GM23338 (cell line): ENCODE results near the gene GPR25. TPM values are rescaled to one million over a fixed set of nuclear protein-coding genes. Genes with fewer than 3 reads are reported as not detected.
A peak's percentile ranks its signal among the peaks of the same experiment; 100 is the strongest.

Source experiments
- ATAC-seq: fragments of 200-7000 bp; cut with Tn5 transposase; 3 replicates; pipeline ENCODE4 v1.9.1; 2020
- DNase-seq: peaks from one replicate; pipeline ENCODE4 v3.0.0-alpha.2; 2015; ENCODE audit warnings: low spot score
- H2AFZ ChIP-seq: fragments of 200-600 bp; sonication (generic); 2 replicates; pipeline ENCODE4 v1.8.0; 2016; ENCODE audit warnings: antibody characterized with exemption, mild to moderate bottlenecking, moderate library complexity
- H3F3A ChIP-seq: fragments of 200-600 bp; sonication (generic); replicated peaks from 2 replicates; pipeline ENCODE4 v1.8.0; 2017; ENCODE audit warnings: antibody characterized with exemption, mixed run types, low read depth
- H3K27ac ChIP-seq: fragments of 200-600 bp; sonication (generic); 2 replicates; pipeline ENCODE4 v1.6.1; 2016; ENCODE audit warnings: low read depth
- H3K27me3 ChIP-seq: fragments of 200-600 bp; sonication (generic); 2 replicates; pipeline ENCODE4 v1.8.0; 2016; ENCODE audit warnings: mild to moderate bottlenecking, mixed run types, moderate library complexity; ENCODE audit not compliant: insufficient read depth
- H3K36me3 ChIP-seq: fragments of 200-600 bp; sonication (generic); 2 replicates; pipeline ENCODE4 v1.8.0; 2016; ENCODE audit warnings: mild to moderate bottlenecking; ENCODE audit not compliant: insufficient read depth
- H3K4me1 ChIP-seq: fragments of 200-600 bp; sonication (generic); 2 replicates; pipeline ENCODE4 v1.8.0; 2016; ENCODE audit warnings: mild to moderate bottlenecking, moderate library complexity; ENCODE audit not compliant: insufficient read depth
- H3K4me2 ChIP-seq: fragments of 200-600 bp; sonication (generic); 2 replicates; pipeline ENCODE4 v1.7.1; 2017; ENCODE audit warnings: mixed run types
- H3K4me3 ChIP-seq: fragments of 200-600 bp; sonication (generic); 2 replicates; pipeline ENCODE4 v1.6.1; 2016; ENCODE audit warnings: mixed run types
- H3K79me2 ChIP-seq: fragments of 200-600 bp; sonication (generic); replicated peaks from 2 replicates; pipeline ENCODE4 v1.8.0; 2017; ENCODE audit warnings: mild to moderate bottlenecking; ENCODE audit not compliant: insufficient read depth
- H3K9me2 ChIP-seq: fragments of 200-600 bp; sonication (generic); 2 replicates; pipeline ENCODE4 v1.8.0; 2017; ENCODE audit not compliant: insufficient read depth
- H4K20me1 ChIP-seq: fragments of 200-600 bp; sonication (generic); replicated peaks from 2 replicates; pipeline ENCODE4 v1.8.0; 2017; ENCODE audit warnings: mild to moderate bottlenecking; ENCODE audit not compliant: insufficient read depth
- H3K27ac Mint-ChIP-seq: 2 replicates; pipeline ENCODE4 v1.8.0; 2020; ENCODE audit warnings: inconsistent platforms, mild to moderate bottlenecking, moderate library complexity, mixed read lengths
- H3K27me3 Mint-ChIP-seq: 3 replicates; pipeline ENCODE4 v1.8.0; 2022; ENCODE audit warnings: low read depth, mild to moderate bottlenecking, moderate library complexity, mixed read lengths, inconsistent platforms; ENCODE audit not compliant: insufficient read depth, poor library complexity
- H3K36me3 Mint-ChIP-seq: 3 replicates; pipeline ENCODE4 v1.8.0; 2021; ENCODE audit warnings: low read depth, mild to moderate bottlenecking, inconsistent platforms, moderate library complexity, mixed read lengths
- H3K4me1 Mint-ChIP-seq: 3 replicates; pipeline ENCODE4 v1.8.0; 2020; ENCODE audit warnings: mild to moderate bottlenecking, inconsistent platforms, mixed read lengths
- H3K4me3 Mint-ChIP-seq: 3 replicates; pipeline ENCODE4 v1.8.0; 2021; ENCODE audit warnings: moderate library complexity, mild to moderate bottlenecking, inconsistent platforms, mixed read lengths
- H3K9me3 Mint-ChIP-seq: 3 replicates; pipeline ENCODE4 v1.8.0; 2020; ENCODE audit warnings: moderate library complexity, mild to moderate bottlenecking, inconsistent platforms, mixed read lengths
- CREB1 ChIP-seq: fragments of 250-450 bp; sonication (Bioruptor Pico); IDR thresholded peaks from 2 replicates; pipeline ENCODE4 v1.5.0; 2020; ENCODE audit warnings: low read depth, mild to moderate bottlenecking, moderate library complexity
- EZH2 ChIP-seq: fragments of 200-600 bp; sonication (generic); IDR thresholded peaks from one replicate; pipeline ENCODE4 v1.8.0; 2017; ENCODE audit warnings: antibody characterized with exemption, mild to moderate bottlenecking, low read depth; ENCODE audit not compliant: unreplicated experiment
- JUNB ChIP-seq: IDR thresholded peaks from one replicate; pipeline ENCODE4 v1.6.1; 2016; ENCODE audit warnings: antibody characterized with exemption; ENCODE audit not compliant: unreplicated experiment
- polyA plus RNA-seq: library from polyadenylated mRNA; unstranded; fragments of >200 nt; fragmentation: Nextera tagmentation; extraction: Ambion mirVana; gene quantifications from 2 replicates; pipeline ENCODE4 v1.2.1, GENCODE V29; 2016
- total RNA-seq: library from RNA; depleted of rRNA; stranded (reverse); fragments of >200 nt; shearing (Covaris generic); gene quantifications from 2 replicates; pipeline ENCODE4 v1.2.3, GENCODE V29; 2014
- TF ChIP-seq, protein P1 (sequence below): fragments of 250-450 bp; sonication (Bioruptor Pico); IDR thresholded peaks from 2 replicates; pipeline ENCODE4 v1.5.0; 2020; ENCODE audit warnings: mild to moderate bottlenecking, moderate library complexity
- TF ChIP-seq, protein P2 (sequence below): IDR thresholded peaks from 2 replicates; pipeline ENCODE4 v1.6.1; 2016; ENCODE audit warnings: antibody characterized with exemption
- TF ChIP-seq, protein P3 (sequence below), 2 experiments: fragments of 200-600 bp in 1 of 2; sonication (generic) in 1 of 2; conservative IDR thresholded peaks; 2 replicates each; pipeline versions ENCODE4 v1.5.1 to v1.6.1; 2016 to 2017; ENCODE audit warnings: antibody characterized with exemption in 2 of 2, low read depth in 2 of 2, mild to moderate bottlenecking in 2 of 2, moderate library complexity in 1 of 2

The GPR25 gene
- total and polyA plus RNA-seq, 2 experiments from 2014 or later, result not detected

DNA sequence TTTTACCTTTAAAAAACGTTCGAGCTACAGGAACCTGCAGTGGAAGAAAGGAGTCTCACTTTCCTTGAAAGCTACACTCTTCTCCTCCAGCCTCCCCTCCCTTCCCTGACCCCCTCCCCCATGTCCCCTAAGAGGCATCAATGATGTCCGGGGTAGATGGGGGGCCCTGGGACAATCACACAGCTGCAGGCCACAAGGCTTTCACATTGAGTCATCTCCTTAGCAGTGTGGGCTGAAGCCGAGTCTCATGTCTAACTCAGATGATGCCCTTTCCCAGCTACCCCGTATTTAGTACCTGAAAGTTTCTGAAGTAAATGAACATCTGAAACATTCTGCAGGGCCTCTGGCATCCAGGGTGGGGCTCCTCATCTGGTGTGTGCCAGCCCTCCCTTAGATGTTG, 6.3 kb upstream of the GPR25 start (continued):
- TF ChIP-seq, protein P1, sequence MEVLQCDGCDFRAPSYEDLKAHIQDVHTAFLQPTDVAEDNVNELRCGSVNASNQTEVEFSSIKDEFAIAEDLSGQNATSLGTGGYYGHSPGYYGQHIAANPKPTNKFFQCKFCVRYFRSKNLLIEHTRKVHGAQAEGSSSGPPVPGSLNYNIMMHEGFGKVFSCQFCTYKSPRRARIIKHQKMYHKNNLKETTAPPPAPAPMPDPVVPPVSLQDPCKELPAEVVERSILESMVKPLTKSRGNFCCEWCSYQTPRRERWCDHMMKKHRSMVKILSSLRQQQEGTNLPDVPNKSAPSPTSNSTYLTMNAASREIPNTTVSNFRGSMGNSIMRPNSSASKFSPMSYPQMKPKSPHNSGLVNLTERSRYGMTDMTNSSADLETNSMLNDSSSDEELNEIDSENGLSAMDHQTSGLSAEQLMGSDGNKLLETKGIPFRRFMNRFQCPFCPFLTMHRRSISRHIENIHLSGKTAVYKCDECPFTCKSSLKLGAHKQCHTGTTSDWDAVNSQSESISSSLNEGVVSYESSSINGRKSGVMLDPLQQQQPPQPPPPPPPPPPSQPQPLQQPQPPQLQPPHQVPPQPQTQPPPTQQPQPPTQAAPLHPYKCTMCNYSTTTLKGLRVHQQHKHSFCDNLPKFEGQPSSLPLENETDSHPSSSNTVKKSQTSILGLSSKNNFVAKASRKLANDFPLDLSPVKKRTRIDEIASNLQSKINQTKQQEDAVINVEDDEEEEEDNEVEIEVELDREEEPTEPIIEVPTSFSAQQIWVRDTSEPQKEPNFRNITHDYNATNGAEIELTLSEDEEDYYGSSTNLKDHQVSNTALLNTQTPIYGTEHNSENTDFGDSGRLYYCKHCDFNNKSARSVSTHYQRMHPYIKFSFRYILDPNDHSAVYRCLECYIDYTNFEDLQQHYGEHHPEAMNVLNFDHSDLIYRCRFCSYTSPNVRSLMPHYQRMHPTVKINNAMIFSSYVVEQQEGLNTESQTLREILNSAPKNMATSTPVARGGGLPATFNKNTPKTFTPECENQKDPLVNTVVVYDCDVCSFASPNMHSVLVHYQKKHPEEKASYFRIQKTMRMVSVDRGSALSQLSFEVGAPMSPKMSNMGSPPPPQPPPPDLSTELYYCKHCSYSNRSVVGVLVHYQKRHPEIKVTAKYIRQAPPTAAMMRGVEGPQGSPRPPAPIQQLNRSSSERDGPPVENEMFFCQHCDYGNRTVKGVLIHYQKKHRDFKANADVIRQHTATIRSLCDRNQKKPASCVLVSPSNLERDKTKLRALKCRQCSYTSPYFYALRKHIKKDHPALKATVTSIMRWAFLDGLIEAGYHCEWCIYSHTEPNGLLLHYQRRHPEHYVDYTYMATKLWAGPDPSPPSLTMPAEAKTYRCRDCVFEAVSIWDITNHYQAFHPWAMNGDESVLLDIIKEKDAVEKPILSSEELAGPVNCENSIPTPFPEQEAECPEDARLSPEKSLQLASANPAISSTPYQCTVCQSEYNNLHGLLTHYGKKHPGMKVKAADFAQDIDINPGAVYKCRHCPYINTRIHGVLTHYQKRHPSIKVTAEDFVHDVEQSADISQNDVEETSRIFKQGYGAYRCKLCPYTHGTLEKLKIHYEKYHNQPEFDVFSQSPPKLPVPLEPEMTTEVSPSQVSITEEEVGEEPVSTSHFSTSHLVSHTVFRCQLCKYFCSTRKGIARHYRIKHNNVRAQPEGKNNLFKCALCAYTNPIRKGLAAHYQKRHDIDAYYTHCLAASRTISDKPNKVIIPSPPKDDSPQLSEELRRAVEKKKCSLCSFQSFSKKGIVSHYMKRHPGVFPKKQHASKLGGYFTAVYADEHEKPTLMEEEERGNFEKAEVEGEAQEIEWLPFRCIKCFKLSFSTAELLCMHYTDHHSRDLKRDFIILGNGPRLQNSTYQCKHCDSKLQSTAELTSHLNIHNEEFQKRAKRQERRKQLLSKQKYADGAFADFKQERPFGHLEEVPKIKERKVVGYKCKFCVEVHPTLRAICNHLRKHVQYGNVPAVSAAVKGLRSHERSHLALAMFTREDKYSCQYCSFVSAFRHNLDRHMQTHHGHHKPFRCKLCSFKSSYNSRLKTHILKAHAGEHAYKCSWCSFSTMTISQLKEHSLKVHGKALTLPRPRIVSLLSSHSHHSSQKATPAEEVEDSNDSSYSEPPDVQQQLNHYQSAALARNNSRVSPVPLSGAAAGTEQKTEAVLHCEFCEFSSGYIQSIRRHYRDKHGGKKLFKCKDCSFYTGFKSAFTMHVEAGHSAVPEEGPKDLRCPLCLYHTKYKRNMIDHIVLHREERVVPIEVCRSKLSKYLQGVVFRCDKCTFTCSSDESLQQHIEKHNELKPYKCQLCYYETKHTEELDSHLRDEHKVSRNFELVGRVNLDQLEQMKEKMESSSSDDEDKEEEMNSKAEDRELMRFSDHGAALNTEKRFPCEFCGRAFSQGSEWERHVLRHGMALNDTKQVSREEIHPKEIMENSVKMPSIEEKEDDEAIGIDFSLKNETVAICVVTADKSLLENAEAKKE (CRISPR knock-in tag), result no peak
- TF ChIP-seq, protein P2, sequence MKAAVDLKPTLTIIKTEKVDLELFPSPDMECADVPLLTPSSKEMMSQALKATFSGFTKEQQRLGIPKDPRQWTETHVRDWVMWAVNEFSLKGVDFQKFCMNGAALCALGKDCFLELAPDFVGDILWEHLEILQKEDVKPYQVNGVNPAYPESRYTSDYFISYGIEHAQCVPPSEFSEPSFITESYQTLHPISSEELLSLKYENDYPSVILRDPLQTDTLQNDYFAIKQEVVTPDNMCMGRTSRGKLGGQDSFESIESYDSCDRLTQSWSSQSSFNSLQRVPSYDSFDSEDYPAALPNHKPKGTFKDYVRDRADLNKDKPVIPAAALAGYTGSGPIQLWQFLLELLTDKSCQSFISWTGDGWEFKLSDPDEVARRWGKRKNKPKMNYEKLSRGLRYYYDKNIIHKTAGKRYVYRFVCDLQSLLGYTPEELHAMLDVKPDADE, result no peak
- TF ChIP-seq, protein P3, sequence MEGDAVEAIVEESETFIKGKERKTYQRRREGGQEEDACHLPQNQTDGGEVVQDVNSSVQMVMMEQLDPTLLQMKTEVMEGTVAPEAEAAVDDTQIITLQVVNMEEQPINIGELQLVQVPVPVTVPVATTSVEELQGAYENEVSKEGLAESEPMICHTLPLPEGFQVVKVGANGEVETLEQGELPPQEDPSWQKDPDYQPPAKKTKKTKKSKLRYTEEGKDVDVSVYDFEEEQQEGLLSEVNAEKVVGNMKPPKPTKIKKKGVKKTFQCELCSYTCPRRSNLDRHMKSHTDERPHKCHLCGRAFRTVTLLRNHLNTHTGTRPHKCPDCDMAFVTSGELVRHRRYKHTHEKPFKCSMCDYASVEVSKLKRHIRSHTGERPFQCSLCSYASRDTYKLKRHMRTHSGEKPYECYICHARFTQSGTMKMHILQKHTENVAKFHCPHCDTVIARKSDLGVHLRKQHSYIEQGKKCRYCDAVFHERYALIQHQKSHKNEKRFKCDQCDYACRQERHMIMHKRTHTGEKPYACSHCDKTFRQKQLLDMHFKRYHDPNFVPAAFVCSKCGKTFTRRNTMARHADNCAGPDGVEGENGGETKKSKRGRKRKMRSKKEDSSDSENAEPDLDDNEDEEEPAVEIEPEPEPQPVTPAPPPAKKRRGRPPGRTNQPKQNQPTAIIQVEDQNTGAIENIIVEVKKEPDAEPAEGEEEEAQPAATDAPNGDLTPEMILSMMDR (conservative IDR thresholded peaks at IDR 0.05; ENCODE audit: low read depth in 2 of 2), result no peak

DNA sequence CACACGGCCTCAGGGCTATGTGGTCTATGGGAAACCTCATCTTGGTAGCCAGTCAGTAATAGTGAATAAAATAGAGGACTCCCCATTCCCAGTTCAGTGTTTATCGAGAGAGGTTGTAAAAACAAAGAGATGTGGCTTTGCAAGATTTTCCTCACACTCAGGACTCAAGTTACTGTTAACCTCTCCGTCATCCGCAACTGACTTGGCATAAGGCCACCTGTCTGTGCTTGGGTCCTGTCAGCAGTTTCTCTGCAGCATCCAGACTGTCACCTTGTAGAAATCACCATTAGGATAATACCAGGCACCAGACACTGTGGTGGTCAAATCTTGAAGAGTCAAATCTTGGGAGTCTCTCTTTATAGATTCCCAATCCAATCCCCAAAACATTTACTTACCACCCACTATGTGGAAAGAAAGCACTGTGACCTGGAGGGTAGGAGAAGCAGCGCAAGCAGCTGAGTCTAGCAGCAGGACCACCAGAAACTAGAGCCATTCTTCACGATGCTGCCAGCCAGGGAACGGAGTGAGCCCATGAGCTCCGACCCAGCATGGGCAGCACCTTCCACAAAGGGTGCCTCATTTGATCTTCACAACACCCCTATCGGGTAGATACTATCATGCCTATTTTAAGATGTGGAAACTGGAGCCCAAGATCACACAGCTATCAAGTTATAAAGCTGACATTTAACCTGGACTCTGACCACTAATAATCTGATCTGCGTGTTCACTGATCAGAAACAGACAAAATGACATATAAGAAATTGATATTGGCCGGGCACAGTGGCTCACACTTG, 5.6 kb upstream of the GPR25 start:
- DNase-seq (no peak), ATAC-seq (peak; percentile 17)
- H3K36me3 ChIP-seq, result no peaks in the 10 kb centered on the region
- no peaks in the 10 kb centered on the region for H4K20me1 ChIP-seq
- Mint-ChIP-seq H3K4me3 (no peak overlapping the region), H3K4me1 (peaks cover 10% of the 10 kb centered on the region), H3K27ac (no peak overlapping the region; the same call in 1 of the 2 replicates), H3K36me3 (no peaks in the 10 kb centered on the region; the same call in 2 of the 3 replicates), H3K27me3 (peaks cover 8% of the 10 kb centered on the region), H3K9me3 (no peaks in the 10 kb centered on the region)
- H3K79me2 ChIP-seq, result no peaks in the 10 kb centered on the region
- no peak overlapping the region for H3K4me3 ChIP-seq
- TF ChIP-seq JUNB (no peak), EZH2 (no peak), CREB1 (CRISPR knock-in tag) (no peak)
- no peaks in the 10 kb centered on the region for H3K27me3 ChIP-seq
- no peak overlapping the region for H3K4me2 ChIP-seq
- no peak overlapping the region for H2AFZ ChIP-seq
- H3K9me2 ChIP-seq, result no peaks in the 10 kb centered on the region
- H3K4me1 ChIP-seq, result peaks cover 5% of the 10 kb centered on the region; the same call in 1 of the 2 replicates
- H3F3A ChIP-seq, result no peaks in the 10 kb centered on the region
- H3K27ac ChIP-seq, result no peak overlapping the region
